Transverse colon (tissue), 4 donors: ENCODE data around the gene OGFR. TPM values are rescaled to one million over a fixed set of nuclear protein-coding genes. Genes with fewer than 3 reads are reported as not detected.
"Not testable (repeated sequence)": the region's sequence is repeated elsewhere in the genome, so short reads cannot be mapped to it uniquely, and the experiment has no call there.

ENCODE experiments used
- DNase-seq: peaks from one replicate; pipeline ENCODE4 v3.0.0-alpha.2; 2019
- H3K27ac ChIP-seq, 4 donors: fragments of 200-600 bp; sonication (generic); 2 replicates each; pipeline ENCODE4 v1.5.1; 2016 to 2018; ENCODE audit warnings: inconsistent platforms in 4 of 4
- H3K27me3 ChIP-seq: fragments of 200-600 bp; sonication (generic); 2 replicates; pipeline ENCODE4 v1.5.1; 2017; ENCODE audit warnings: inconsistent platforms
- H3K36me3 ChIP-seq, 4 donors: fragments of 200-600 bp; sonication (generic); 2 replicates each; pipeline ENCODE4 v1.5.1; 2017 to 2019; ENCODE audit warnings: inconsistent platforms in 4 of 4
- H3K4me1 ChIP-seq, 4 donors: fragments of 200-600 bp; sonication (generic); 2 replicates each; pipeline ENCODE4 v1.5.1; 2017 to 2020; ENCODE audit warnings: inconsistent platforms in 4 of 4
- H3K4me3 ChIP-seq, 4 donors: fragments of 200-600 bp; sonication (generic); 1 replicate in 1 of 4; 2 replicates in 3 of 4; pipeline versions ENCODE4 v1.5.1 to v1.6.1; 2017 to 2019; ENCODE audit warnings: inconsistent platforms in 4 of 4
- H3K9me3 ChIP-seq, 2 donors: fragments of 200-600 bp; sonication (generic); 2 replicates each; pipeline ENCODE4 v1.5.1; 2017 to 2019; ENCODE audit warnings: inconsistent platforms in 2 of 2
- CTCF ChIP-seq, 5 experiments: fragments of 200-600 bp in 3 of 5; fragments of 450-650 bp in 2 of 5; sonication (generic) in 3 of 5; IDR thresholded peaks; 1 replicate in 2 of 5; 2 replicates in 3 of 5; pipeline ENCODE4 v1.5.1; 2016 to 2017; ENCODE audit warnings: antibody characterized with exemption in 5 of 5, inconsistent platforms in 3 of 5, mild to moderate bottlenecking in 2 of 5, moderate library complexity in 1 of 5
- EP300 ChIP-seq: sonication (generic); formaldehyde crosslinking; IDR thresholded peaks from one replicate; pipeline ENCODE4 v1.6.1; 2017; ENCODE audit warnings: antibody characterized with exemption, low read depth
- POLR2A ChIP-seq: fragments of 450-650 bp; IDR thresholded peaks from one replicate; pipeline ENCODE4 v1.6.1; 2016; ENCODE audit warnings: antibody characterized with exemption, mild to moderate bottlenecking, moderate library complexity
- POLR2AphosphoS5 ChIP-seq, 3 donors: sonication (generic); formaldehyde crosslinking; IDR thresholded peaks; one replicate each; pipeline ENCODE4 v1.6.1; 2016; ENCODE audit warnings: antibody characterized with exemption in 3 of 3
- WGBS, 2 donors: methylation state at CpG; one replicate each; pipeline ENCODE4 v1.1.5; 2018; ENCODE audit warnings: low coverage in 1 of 2; 5-methylcytosine and 5-hydroxymethylcytosine counted together
- in situ Hi-C, 4 donors: fragments of 200-750 bp; cut with MboI; loops; one replicate each; pipeline versions ENCODE4 v1.15.0 to v1.15.1; 2017; ENCODE audit warnings: low sequenced_read_pairs in 3 of 4, low pct_ligation_motif_present in 1 of 4, low pct_unique_long_range_greater_than_20kb in 1 of 4
- intact Hi-C: fragments of 100-400 bp; cut with DNase I; formaldehyde crosslinking; loops from one replicate; pipeline ENCODE4 v1.15.1; 2023; ENCODE audit warnings: low total_unique reads
- total RNA-seq, 4 donors: library from RNA; depleted of rRNA; stranded (reverse); fragments of >200 nt; gene quantifications; one replicate each; pipeline ENCODE4 v1.1.0, GENCODE V29; 2016

Gene OGFR
- total RNA-seq, 4 donors from 2014 or later, result 55.2 to 137 (median 71.1) TPM

GRCh38 chr20:62852196-62852595, 47.6 kb downstream of the OGFR start:
- Histone ChIP-seq H3K27me3 (no peaks in the 10 kb centered on the region), H3K9me3 (no peaks in the 10 kb centered on the region), H3K36me3 (peaks cover 0 to 4% (median 0%) of the 10 kb centered on the region in 4 donors), H3K27ac (no peak overlapping the region), H3K4me3 (no peak overlapping the region), H3K4me1 (no peaks in the 10 kb centered on the region)
- WGBS, 2 donors, result 92% methylated on average over 8 of the region's 8 CpGs; no CpG with 5 or more reads in 1 of the 2 donors
- TF ChIP-seq POLR2A, result no peak
- no peak for TF ChIP-seq EP300
- no peak for TF ChIP-seq POLR2AphosphoS5 (IDR thresholded peaks at IDR 0.05)
- TF ChIP-seq CTCF (IDR thresholded peaks at IDR 0.05), result no peak
- in situ Hi-C loops, result no loop called here
- intact Hi-C loops, result no loop called here
- no peak for DNase-seq

- H3K4me1 ChIP-seq, result no peaks in the 10 kb centered on the region
- 80 to 94% methylated on average over 1 to 12 of the region's 12 CpGs for WGBS, 2 donors
- no peaks in the 10 kb centered on the region for H3K27me3 ChIP-seq
- intact Hi-C loops, result no loop called here
- peaks cover 0 to 8% (median 0%) of the 10 kb centered on the region in 4 donors for H3K36me3 ChIP-seq
- H3K9me3 ChIP-seq, result no peaks in the 10 kb centered on the region
- no peak overlapping the region for H3K4me3 ChIP-seq
- in situ Hi-C loops, result no loop called here
- no peak for DNase-seq
- H3K27ac ChIP-seq, result no peak overlapping the region
- no peak for TF ChIP-seq POLR2A
Observed at GRCh38 chr20:62852841-62853240, 48.2 kb downstream of the OGFR start.

- H3K4me3 ChIP-seq, H3K4me1 ChIP-seq, H3K27ac ChIP-seq, H3K27me3 ChIP-seq, DNase-seq, H3K36me3 ChIP-seq, in situ Hi-C loops, intact Hi-C loops, H3K9me3 ChIP-seq: not testable (repeated sequence)
- 93 to 95% methylated on average over 2 to 6 of the region's 6 CpGs for WGBS, 2 donors
Observed at GRCh38 chr20:62853304-62853703, 48.7 kb downstream of the OGFR start.

- H3K27me3 ChIP-seq, result no peaks in the 10 kb centered on the region
- H3K4me3 ChIP-seq, result no peak overlapping the region
- intact Hi-C loops, result no loop called here
- TF ChIP-seq CTCF (IDR thresholded peaks at IDR 0.05) (no peak), POLR2AphosphoS5 (IDR thresholded peaks at IDR 0.05) (no peak)
- no peak for DNase-seq
- 96 to 97% methylated on average over 5 to 13 of the region's 13 CpGs for WGBS, 2 donors
- in situ Hi-C loops, result no loop called here
- no peaks in the 10 kb centered on the region for H3K4me1 ChIP-seq
- H3K27ac ChIP-seq, result no peak overlapping the region
- no peaks in the 10 kb centered on the region for H3K9me3 ChIP-seq
- peaks cover 0 to 8% (median 0%) of the 10 kb centered on the region in 4 donors for H3K36me3 ChIP-seq
Observed at GRCh38 chr20:62854121-62854520, 49.5 kb downstream of the OGFR start.

- peaks cover 0 to 8% (median 0%) of the 10 kb centered on the region in 4 donors for H3K36me3 ChIP-seq
- no peak overlapping the region for H3K4me3 ChIP-seq
- H3K27ac ChIP-seq, result no peak overlapping the region
- in situ Hi-C loops, result no loop called here
- DNase-seq, result no peak
- no peaks in the 10 kb centered on the region for H3K9me3 ChIP-seq
- TF ChIP-seq EP300, result no peak
- no peak for TF ChIP-seq CTCF (IDR thresholded peaks at IDR 0.05)
- TF ChIP-seq POLR2A, result no peak
- TF ChIP-seq POLR2AphosphoS5 (IDR thresholded peaks at IDR 0.05), result no peak
- peaks cover under 1 to 4% (median 1%) of the 10 kb centered on the region in 4 donors for H3K4me1 ChIP-seq
- intact Hi-C loops, result no loop called here
- WGBS, 2 donors, result 92 to 96% methylated on average over 2 to 5 of the region's 5 CpGs
- H3K27me3 ChIP-seq, result no peaks in the 10 kb centered on the region
Observed at GRCh38 chr20:62855120-62855519, 50.5 kb downstream of the OGFR start.
